GM19099 (cell line): ENCODE results near the gene CCNY.

Experiments used
- POLR2A ChIP-seq: IDR thresholded peaks from 3 replicates; pipeline ENCODE4 v1.6.1; 2011; ENCODE audit warnings: low read depth; ENCODE audit not compliant: insufficient read length; ENCODE audit errors: extremely low read depth

Gene CCNY

DNA sequence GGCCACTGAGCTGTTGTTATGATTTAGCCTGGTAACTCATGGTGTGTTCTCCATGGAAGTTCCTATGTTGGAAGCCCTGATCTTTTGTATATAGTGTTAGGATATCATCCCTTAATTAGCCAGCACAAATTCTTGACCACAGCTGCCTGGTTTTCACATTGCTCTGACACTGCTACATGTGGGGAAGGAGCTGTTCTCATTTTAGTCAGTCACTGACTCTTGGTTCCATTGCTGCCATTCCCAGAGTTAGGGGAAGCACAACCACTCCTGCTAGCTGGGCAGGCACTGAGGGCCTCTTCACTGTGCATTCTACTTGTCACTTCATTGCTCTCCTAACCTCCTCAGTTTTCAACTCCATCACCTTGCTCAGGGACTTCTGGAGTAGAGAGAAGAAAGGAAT is 170.4 kb downstream of the CCNY start:
- no peak for TF ChIP-seq POLR2A

GRCh38 chr10:35507519-35508109 is 171.3 kb downstream of the CCNY start:
- TF ChIP-seq POLR2A: no peak

GRCh38 chr10:35508647-35509046 is 172.3 kb downstream of the CCNY start:
- TF ChIP-seq POLR2A: no peak

DNA sequence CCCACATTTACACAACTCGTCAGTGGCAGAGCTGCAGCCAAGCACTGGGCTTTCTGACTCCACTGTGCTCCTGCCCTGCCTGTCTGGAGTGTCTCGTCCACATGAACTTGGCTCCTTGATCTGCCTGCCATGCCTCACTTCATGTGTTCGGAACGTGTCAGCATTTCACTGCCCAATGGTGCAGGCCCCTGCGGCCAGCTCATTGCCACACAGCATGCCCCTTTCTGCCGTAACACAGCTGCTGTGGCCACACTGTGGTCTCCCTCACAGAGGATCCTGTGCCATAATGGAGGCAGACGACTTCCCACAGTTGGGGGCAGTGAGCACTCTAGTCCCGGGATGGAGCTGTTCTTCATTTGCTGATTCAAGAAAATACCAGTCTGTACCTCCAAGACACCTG is 174.6 kb downstream of the CCNY start:
- no peak for TF ChIP-seq POLR2A

DNA sequence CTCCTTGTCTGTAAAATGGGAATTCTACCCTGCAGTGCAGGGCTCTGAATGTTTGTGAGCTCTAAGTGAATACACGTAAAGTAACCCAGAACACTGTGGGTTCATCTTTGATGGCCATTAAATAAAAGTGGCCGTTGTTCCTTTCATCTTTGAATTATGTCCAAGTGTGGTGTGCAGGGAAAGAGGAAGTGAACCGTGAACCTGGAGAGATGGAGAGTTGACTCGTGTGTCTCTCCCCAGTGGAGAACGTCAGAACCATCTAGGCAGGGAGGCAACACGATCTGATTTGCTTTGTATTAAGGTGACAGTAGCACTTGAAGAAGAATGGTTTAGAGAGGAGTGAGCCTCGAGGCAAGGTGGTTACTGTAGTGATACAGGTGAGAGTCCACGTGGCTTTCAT is 175.3 kb downstream of the CCNY start:
- no peak for TF ChIP-seq POLR2A

GRCh38 chr10:35516102-35516670 is 179.9 kb downstream of the CCNY start:
- no peak for TF ChIP-seq POLR2A

GRCh38 chr10:35517431-35518181 is 181.3 kb downstream of the CCNY start:
- TF ChIP-seq POLR2A: no peak

DNA sequence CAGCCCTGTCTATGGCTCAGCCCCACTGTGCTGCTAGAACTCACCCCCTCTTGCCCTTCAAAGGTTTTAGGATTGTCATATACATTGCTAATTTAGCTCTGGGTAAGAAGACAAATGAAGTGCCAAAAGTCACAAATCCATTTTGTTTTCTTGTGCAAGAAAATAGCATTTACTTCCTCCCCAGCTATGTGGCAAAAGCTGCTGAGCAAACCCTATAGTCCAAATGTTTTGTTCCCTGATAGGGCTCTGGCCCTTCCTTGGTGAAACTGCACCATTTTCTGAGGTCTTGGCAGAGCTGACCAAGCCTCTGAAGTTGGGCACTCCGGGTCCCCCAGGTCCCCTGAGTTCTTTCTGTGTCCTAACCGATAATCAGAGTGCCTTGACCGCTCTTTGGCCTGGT is 184.7 kb downstream of the CCNY start:
- TF ChIP-seq POLR2A: no peak

DNA sequence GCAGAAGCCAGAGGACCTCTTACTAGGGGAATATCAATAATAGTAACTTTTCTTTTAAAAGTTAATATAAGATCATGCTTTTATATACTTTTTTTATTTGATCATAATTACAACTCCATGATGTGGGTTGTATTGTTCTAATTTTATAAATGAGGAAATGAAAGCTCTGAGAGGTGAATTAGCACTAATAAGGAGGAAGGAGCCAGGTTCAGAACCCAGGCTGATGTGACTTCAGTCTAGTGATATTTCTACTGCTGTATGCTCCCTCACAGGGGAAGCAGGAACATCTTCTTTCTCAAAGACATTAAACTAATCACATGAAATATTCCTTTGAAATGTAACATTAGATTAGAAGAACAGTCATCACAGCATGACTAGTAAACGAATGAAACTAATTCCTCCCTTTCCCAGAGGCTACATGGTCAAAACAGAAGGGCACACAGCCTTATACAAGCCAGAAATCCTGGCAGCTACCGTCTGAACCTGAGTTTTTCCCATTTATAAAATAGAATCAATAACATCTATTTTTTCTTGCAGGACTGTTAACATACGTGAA is 187.4 kb downstream of the CCNY start:
- TF ChIP-seq POLR2A: no peak

DNA sequence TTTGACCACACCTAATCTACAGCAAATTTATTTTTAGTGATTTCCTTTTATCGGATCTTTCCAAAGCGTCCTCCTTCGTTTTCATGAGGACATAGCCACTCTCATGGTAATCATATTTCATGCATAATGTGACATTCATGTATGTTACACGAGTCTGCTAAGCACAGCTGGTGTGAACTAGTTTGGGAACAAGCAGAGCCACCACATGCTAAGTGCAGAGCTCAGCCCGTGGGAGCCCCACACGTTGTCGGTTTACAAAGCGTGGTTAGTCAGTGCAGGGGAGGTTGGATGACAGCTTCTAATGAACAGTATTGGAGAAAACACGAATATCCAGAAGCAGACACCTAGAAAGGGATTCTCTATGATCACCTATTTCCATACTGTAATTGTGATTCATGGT is 190.4 kb downstream of the CCNY start:
- TF ChIP-seq POLR2A: no peak

GRCh38 chr10:35532141-35532540 is 195.8 kb downstream of the CCNY start:
- TF ChIP-seq POLR2A: no peak

DNA sequence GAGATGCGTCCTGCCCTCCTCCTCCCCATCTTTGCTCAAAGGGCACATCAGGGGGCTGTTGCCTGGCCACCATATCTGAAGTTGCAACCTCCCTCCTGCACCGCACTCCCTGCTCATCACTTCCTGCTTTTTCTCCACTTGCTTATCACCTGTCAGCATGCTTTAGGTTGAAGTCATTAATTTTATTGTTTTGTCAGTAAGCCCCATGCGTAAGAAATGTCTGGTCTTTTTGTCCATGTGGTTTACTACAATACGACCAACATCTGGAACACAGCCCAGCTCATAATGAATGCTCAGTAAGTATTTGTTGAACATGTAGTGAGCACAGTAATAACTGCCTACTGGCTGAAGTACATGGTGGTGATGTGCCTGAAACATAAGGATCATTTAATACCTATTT is 197.3 kb downstream of the CCNY start:
- TF ChIP-seq POLR2A: no peak

DNA sequence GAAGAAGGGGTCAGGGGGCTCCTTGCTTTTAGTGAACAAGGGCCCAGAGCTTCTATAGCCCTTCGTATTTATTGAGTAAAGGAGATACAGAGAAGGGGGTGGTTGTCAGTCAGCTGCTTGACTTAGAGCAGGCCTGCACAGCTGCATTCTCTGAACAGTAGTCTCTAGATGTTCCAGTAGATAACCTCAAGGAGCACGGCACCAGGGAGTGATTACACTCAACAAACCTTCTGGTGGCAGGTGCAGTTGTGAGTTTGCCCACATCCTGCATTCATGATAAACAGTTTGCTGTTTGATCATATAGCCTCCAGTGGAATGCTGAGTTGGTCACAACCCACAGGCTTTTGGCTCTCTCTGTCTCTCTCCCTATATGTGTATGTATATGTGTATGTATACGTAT is 198.8 kb downstream of the CCNY start:
- TF ChIP-seq POLR2A: no peak

- no peak for TF ChIP-seq POLR2A
Measured at GRCh38 chr10:35536789-35537188, 200.5 kb downstream of the CCNY start.

- TF ChIP-seq POLR2A: no peak
Measured at GRCh38 chr10:35540296-35541164, 204.2 kb downstream of the CCNY start.
